ENCODE measurements around the gene GREM2.
A peak's percentile ranks its signal among the peaks of the same experiment; 100 is the strongest.

GREM2 gene

DNA sequence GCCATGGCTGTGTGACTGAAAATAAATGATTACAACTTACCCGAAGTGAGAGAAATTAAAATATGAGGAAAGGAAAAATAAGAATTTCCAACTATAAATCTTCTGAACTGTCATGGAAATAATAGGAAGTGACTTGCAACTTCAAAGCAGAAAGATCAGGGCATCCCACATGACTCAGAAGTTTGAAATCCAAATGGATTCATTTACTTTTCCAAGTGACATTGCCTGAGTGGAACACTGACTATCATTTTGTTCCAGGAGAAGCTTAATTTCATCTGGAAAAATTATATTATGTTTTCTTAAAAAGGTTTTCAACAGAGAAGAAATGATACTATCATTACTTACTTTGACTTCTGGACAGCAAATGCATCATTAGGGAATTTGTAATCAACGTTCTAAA lies 110.8 kb downstream of the GREM2 start:
- Histone ChIP-seq H3K9me3 (ENCODE audit: control insufficient read depth, low read length) (no peaks in the 10 kb centered on the region), H3K4me1 (ENCODE audit: control insufficient read depth, insufficient read depth, low read length, poor library complexity, severe bottlenecking) (peaks cover 47% of the 10 kb centered on the region), H3K36me3 (ENCODE audit: control insufficient read depth, insufficient read depth, low read length) (no peaks in the 10 kb centered on the region), H3K27ac (ENCODE audit: low read depth, low read length, severe bottlenecking) (no peak overlapping the region), H3K4me3 (ENCODE audit: extremely low read depth, insufficient read depth, low read length, poor library complexity, severe bottlenecking) (no peak overlapping the region)
- 86% methylated on average over 1 of the region's 2 CpGs; no CpG with 5 or more reads in 1 of the 2 experiments for WGBS, 2 experiments (ENCODE audit: insufficient coverage in 2 of 2)

DNA sequence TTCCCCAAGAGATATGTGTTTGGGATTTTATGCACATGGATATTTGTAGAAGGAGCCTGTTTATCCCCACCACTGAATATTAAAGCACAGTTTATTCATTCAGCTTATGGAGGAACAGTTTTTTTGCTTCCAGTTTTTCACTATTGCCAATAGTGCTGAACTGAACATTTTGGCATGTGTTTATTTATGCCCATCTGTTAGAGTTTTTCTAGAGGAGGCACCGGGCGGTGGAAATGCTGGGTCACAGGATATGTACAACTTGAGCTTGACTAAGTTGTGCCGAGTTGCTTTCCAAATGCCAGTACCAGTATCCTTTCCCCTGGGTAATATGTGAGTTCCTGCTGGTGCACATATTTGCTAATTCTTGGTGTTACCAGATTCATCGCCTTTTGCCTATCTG lies 111.3 kb downstream of the GREM2 start:
- H3K27ac ChIP-seq (ENCODE audit: low read depth, low read length, severe bottlenecking), result no peak overlapping the region

DNA sequence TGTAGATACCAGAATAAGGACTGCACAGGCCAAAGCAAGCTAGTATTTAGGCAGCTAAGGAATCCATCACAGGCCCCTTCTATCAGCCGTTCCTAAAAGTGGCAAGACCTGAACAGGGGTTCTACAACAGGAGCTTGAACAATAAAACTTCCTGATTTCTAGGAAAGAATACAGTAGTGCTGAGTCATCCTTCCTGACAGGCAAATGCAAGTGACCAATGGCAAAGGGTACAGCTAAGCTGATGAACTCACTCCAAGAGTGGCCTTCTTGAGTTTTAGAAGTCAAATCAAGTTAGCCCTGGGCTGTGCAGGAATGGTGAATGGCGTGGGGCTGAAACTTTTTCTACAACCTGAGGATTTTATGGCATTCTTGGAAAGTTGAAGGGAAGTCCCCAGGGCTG lies 112.9 kb downstream of the GREM2 start:
- peak overlapping the region; percentile 93 for H3K27ac ChIP-seq (ENCODE audit: low read depth, low read length, severe bottlenecking)
- WGBS, 2 experiments (ENCODE audit: insufficient coverage in 2 of 2), result 50 to 76% methylated on average over 1 to 2 of the region's 2 CpGs
- H3K9me3 ChIP-seq (ENCODE audit: control insufficient read depth, low read length), result no peaks in the 10 kb centered on the region
- no peak overlapping the region for H3K4me3 ChIP-seq (ENCODE audit: extremely low read depth, insufficient read depth, low read length, poor library complexity, severe bottlenecking)
- H3K36me3 ChIP-seq (ENCODE audit: control insufficient read depth, insufficient read depth, low read length), result no peaks in the 10 kb centered on the region
- H3K4me1 ChIP-seq (ENCODE audit: control insufficient read depth, insufficient read depth, low read length, poor library complexity, severe bottlenecking), result peaks cover 47% of the 10 kb centered on the region

More for the DNA sequence above, 111.3 kb downstream of the GREM2 start:
- Histone ChIP-seq H3K4me3 (ENCODE audit: extremely low read depth, insufficient read depth, low read length, poor library complexity, severe bottlenecking) (no peak overlapping the region), H3K4me1 (ENCODE audit: control insufficient read depth, insufficient read depth, low read length, poor library complexity, severe bottlenecking) (peaks cover 47% of the 10 kb centered on the region), H3K9me3 (ENCODE audit: control insufficient read depth, low read length) (no peaks in the 10 kb centered on the region), H3K36me3 (ENCODE audit: control insufficient read depth, insufficient read depth, low read length) (no peaks in the 10 kb centered on the region)
- WGBS, 2 experiments (ENCODE audit: insufficient coverage in 2 of 2), result 93 to 100% methylated on average over 3 to 4 of the region's 4 CpGs

DNA sequence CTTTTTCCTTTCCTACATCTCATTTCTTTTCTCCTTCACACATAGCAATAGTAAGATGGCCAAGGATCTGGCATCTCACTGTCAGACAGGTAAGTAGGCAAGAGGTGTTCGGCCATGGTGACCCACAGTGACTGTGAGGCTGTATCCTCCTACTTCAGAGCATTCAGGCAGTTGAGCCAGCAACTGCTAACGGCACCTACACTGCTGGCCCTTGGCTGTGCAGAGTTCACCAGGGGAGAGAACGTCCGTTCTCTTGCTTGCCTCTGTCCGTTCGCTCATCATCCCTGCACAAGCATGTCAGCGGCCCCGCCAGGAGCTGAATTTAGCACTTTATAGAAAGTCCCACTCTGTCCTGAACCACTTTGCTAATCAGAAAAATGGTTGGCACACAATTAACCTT lies 113.6 kb downstream of the GREM2 start:
- Histone ChIP-seq H3K36me3 (ENCODE audit: control insufficient read depth, insufficient read depth, low read length) (no peaks in the 10 kb centered on the region), H3K4me1 (ENCODE audit: control insufficient read depth, insufficient read depth, low read length, poor library complexity, severe bottlenecking) (peaks cover 47% of the 10 kb centered on the region), H3K9me3 (ENCODE audit: control insufficient read depth, low read length) (no peaks in the 10 kb centered on the region), H3K4me3 (ENCODE audit: extremely low read depth, insufficient read depth, low read length, poor library complexity, severe bottlenecking) (no peak overlapping the region), H3K27ac (ENCODE audit: low read depth, low read length, severe bottlenecking) (peak overlapping the region; percentile 93)
- 91 to 96% methylated on average over 4 to 8 of the region's 8 CpGs for WGBS, 2 experiments (ENCODE audit: insufficient coverage in 2 of 2)

DNA sequence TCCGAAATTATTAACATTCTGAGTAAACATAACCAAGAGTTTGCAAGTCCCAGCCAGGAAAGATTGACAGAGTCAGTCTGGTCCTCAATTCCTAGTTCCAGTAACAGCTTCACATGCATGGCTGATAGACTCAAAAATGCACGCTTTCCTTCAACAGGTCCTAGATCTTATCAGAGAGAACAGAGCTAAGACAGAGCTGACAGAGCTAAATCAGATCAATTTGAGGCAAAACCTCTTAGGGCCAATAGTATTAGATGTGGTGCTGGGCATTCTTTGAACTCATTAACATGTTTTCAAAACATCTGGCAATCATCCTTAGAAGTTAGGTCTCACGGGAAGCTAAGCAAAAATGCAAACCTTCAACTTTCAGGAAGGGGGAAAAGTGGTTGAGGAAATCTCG lies 114.0 kb downstream of the GREM2 start:
- Histone ChIP-seq H3K36me3 (ENCODE audit: control insufficient read depth, insufficient read depth, low read length) (no peaks in the 10 kb centered on the region), H3K4me1 (ENCODE audit: control insufficient read depth, insufficient read depth, low read length, poor library complexity, severe bottlenecking) (peaks cover 45% of the 10 kb centered on the region), H3K4me3 (ENCODE audit: extremely low read depth, insufficient read depth, low read length, poor library complexity, severe bottlenecking) (no peak overlapping the region), H3K27ac (ENCODE audit: low read depth, low read length, severe bottlenecking) (peak overlapping the region; percentile 93), H3K9me3 (ENCODE audit: control insufficient read depth, low read length) (no peaks in the 10 kb centered on the region)
- WGBS, 2 experiments (ENCODE audit: insufficient coverage in 2 of 2), result 67 to 70% methylated on average over 1 of the region's 4 CpGs

DNA sequence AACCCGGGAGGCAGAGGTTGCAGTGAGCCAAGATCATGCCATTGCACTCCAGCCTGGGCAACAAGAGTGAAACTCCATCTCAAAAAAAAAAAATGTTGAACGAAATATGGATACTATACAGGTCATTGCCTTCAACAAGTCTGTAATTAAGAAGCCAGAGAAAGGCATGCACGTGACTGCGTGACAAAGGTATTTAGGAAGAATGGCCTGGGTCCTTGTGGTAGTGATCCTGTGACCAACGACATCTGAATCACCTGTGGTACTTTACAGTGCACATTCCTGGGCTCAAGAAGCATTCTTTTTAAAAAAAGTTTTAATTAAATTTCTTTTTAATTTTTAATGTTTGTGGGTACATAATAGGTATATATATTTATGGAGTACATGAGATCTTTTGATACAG lies 115.0 kb downstream of the GREM2 start:
- H3K27ac ChIP-seq (ENCODE audit: low read depth, low read length, severe bottlenecking), result no peak overlapping the region
- H3K9me3 ChIP-seq (ENCODE audit: control insufficient read depth, low read length), result peaks cover 5% of the 10 kb centered on the region
- H3K4me3 ChIP-seq (ENCODE audit: extremely low read depth, insufficient read depth, low read length, poor library complexity, severe bottlenecking), result no peak overlapping the region
- peaks cover 39% of the 10 kb centered on the region for H3K4me1 ChIP-seq (ENCODE audit: control insufficient read depth, insufficient read depth, low read length, poor library complexity, severe bottlenecking)
- no peaks in the 10 kb centered on the region for H3K36me3 ChIP-seq (ENCODE audit: control insufficient read depth, insufficient read depth, low read length)
- 96 to 97% methylated on average over 3 to 5 of the region's 5 CpGs for WGBS, 2 experiments (ENCODE audit: insufficient coverage in 2 of 2)

DNA sequence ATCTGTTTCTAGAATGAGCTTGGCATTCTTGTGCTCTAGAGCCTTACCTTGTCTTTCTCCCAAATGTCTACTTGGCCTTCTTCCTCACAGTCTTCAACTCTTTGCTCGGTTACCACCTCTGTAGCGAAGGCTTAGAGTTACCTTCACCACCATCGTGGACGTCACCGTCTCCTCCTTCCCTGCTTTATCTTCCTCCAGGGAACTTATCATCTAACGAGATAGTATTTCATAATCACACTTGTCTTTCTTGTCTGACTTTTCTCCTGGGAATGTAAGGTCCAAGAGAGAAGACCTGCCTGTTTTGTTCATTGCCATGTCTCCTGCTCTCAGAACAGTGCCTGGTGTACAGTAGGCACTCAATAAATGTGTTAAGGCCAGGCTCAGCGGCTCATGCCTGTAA lies 115.6 kb downstream of the GREM2 start:
- Histone ChIP-seq H3K36me3 (ENCODE audit: control insufficient read depth, insufficient read depth, low read length) (no peaks in the 10 kb centered on the region), H3K9me3 (ENCODE audit: control insufficient read depth, low read length) (peaks cover 5% of the 10 kb centered on the region), H3K4me3 (ENCODE audit: extremely low read depth, insufficient read depth, low read length, poor library complexity, severe bottlenecking) (no peak overlapping the region), H3K27ac (ENCODE audit: low read depth, low read length, severe bottlenecking) (no peak overlapping the region), H3K4me1 (ENCODE audit: control insufficient read depth, insufficient read depth, low read length, poor library complexity, severe bottlenecking) (peaks cover 39% of the 10 kb centered on the region)
- WGBS, 2 experiments (ENCODE audit: insufficient coverage in 2 of 2), result 94% methylated on average over 7 of the region's 7 CpGs

DNA sequence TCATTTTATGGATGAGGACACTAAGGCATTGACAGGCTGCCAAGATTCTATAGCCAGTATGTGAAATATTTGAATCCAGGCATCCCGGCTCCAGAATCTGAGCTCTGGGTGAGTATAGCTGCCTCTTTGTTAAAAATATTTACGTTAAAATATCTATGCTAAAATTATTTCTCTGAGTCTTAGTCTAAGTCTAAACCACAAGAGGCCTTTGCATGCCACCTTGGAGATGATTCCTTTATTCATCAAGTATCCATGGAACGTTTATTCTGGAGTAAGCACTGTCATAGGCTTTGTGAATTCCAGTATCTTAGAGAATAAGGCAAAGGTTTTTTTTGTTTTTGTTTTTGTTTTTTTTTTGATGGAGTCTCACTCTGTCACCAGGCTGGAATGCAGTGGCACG lies 116.4 kb downstream of the GREM2 start:
- 100% methylated on average over 1 of the region's 4 CpGs for WGBS, 2 experiments (ENCODE audit: insufficient coverage in 2 of 2)
- Histone ChIP-seq H3K4me3 (ENCODE audit: extremely low read depth, insufficient read depth, low read length, poor library complexity, severe bottlenecking) (no peak overlapping the region), H3K9me3 (ENCODE audit: control insufficient read depth, low read length) (peaks cover 5% of the 10 kb centered on the region), H3K4me1 (ENCODE audit: control insufficient read depth, insufficient read depth, low read length, poor library complexity, severe bottlenecking) (peaks cover 38% of the 10 kb centered on the region), H3K36me3 (ENCODE audit: control insufficient read depth, insufficient read depth, low read length) (no peaks in the 10 kb centered on the region), H3K27ac (ENCODE audit: low read depth, low read length, severe bottlenecking) (no peak overlapping the region)

DNA sequence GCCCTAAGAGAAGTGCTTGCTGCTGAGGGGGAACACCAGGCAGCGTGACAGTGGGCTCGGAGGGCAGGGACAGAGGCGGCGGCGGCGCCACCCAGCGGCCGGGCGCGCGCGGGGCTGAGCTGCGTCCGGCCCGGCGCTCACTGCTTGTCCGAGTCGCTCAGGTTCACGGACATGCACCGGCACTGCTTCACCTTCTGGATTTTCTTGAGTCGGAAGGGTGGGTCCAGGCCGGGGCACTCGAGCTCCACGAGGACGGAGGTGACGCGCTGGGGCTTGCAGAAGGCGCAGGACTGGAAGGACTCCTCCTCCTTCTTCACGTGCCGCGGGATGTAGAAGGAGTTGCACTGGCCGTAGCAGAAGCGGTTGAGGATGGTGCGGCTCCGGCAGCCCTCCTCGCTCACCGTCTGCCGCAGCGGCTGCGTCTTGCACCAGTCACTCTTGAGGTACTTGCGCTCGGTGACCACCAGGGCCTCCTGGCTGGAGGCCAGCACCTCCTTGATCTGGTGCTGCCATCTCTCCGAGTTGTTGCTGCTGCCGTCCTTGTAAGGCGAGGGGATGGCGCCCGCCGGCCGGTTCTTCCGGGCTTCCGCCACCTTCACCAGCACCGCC lies 119.0 kb downstream of the GREM2 start:
- WGBS, 2 experiments (ENCODE audit: insufficient coverage in 2 of 2), result 95 to 97% methylated on average over 46 to 52 of the region's 52 CpGs
- H3K27ac ChIP-seq (ENCODE audit: low read depth, low read length, severe bottlenecking), result no peak overlapping the region
- H3K9me3 ChIP-seq (ENCODE audit: control insufficient read depth, low read length), result peaks cover 5% of the 10 kb centered on the region
- no peak overlapping the region for H3K4me3 ChIP-seq (ENCODE audit: extremely low read depth, insufficient read depth, low read length, poor library complexity, severe bottlenecking)
- H3K36me3 ChIP-seq (ENCODE audit: control insufficient read depth, insufficient read depth, low read length), result no peaks in the 10 kb centered on the region
- peaks cover 25% of the 10 kb centered on the region for H3K4me1 ChIP-seq (ENCODE audit: control insufficient read depth, insufficient read depth, low read length, poor library complexity, severe bottlenecking)

DNA sequence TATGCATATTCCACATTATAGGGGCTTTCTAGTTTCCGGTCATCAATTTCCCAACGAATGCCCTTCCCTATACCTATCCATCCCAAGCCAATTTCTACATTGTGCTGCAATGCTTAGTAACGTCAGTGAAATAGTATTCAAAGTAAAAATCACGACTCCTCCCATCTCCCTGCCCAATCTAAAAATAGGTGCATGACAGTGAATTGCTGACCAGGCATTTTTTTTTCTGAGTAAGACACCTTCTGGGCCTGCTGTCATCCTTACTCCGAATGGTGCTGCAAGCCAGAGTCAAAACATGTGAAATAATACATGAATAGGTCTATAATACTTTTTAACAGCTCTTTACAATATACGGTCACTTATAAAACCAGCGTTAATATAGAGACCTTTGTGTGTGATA lies 120.2 kb downstream of the GREM2 start:
- peak overlapping the region; percentile 55 for H3K27ac ChIP-seq (ENCODE audit: low read depth, low read length, severe bottlenecking)
- peaks cover 18% of the 10 kb centered on the region for H3K4me1 ChIP-seq (ENCODE audit: control insufficient read depth, insufficient read depth, low read length, poor library complexity, severe bottlenecking)
- H3K4me3 ChIP-seq (ENCODE audit: extremely low read depth, insufficient read depth, low read length, poor library complexity, severe bottlenecking), result no peak overlapping the region
- no peaks in the 10 kb centered on the region for H3K36me3 ChIP-seq (ENCODE audit: control insufficient read depth, insufficient read depth, low read length)
- WGBS, 2 experiments (ENCODE audit: insufficient coverage in 2 of 2), result 79 to 94% methylated on average over 3 to 4 of the region's 7 CpGs
- H3K9me3 ChIP-seq (ENCODE audit: control insufficient read depth, low read length), result peaks cover 5% of the 10 kb centered on the region

DNA sequence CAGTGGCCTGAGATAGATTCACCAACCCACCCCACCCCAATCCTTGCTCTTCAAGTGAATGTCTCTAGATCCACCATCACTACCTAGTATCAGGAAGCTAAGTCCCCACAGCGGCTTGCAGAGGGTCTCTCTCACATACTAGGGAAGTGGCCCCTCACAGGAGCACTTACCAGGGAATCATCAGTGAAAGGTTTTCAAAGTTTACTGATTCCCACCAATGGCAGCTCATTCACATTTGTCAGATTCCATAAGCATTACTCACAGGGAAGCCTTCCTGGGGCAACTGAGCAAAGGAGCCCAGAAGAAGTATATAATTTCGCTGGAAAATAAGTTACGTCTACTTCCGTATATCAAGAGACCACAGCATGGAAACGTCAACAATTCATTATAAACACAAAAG lies 120.8 kb downstream of the GREM2 start:
- Histone ChIP-seq H3K4me1 (ENCODE audit: control insufficient read depth, insufficient read depth, low read length, poor library complexity, severe bottlenecking) (peaks cover 22% of the 10 kb centered on the region), H3K4me3 (ENCODE audit: extremely low read depth, insufficient read depth, low read length, poor library complexity, severe bottlenecking) (no peak overlapping the region), H3K36me3 (ENCODE audit: control insufficient read depth, insufficient read depth, low read length) (no peaks in the 10 kb centered on the region), H3K27ac (ENCODE audit: low read depth, low read length, severe bottlenecking) (peak overlapping the region; percentile 55), H3K9me3 (ENCODE audit: control insufficient read depth, low read length) (peaks cover 5% of the 10 kb centered on the region)
- WGBS, 2 experiments (ENCODE audit: insufficient coverage in 2 of 2), result 40 to 55% methylated on average over 1 to 5 of the region's 5 CpGs

All from mesodermal cell (in vitro differentiated cells).